H1 (cell line): ENCODE measurements around the gene OCEL1. TPM values are rescaled to one million over a fixed set of nuclear protein-coding genes. Genes with fewer than 3 reads are reported as not detected.
A peak's percentile ranks its signal among the peaks of the same experiment; 100 is the strongest.

Experiments
- ATF2 ChIP-seq: IDR thresholded peaks from 2 replicates; pipeline ENCODE4 v1.6.1; 2012; ENCODE audit warnings: low read length, inconsistent platforms
- CBX5 ChIP-seq: fragments of 300-800, 300-1000 bp; sonication (generic); IDR thresholded peaks from 2 replicates; pipeline ENCODE4 v1.7.1; 2016; ENCODE audit warnings: antibody characterized with exemption, low read length, low read depth
- CHD1 ChIP-seq: IDR thresholded peaks from 2 replicates; pipeline ENCODE4 v1.6.1; 2012; ENCODE audit warnings: low read depth, low read length, improper control_type of control experiment
- CHD2 ChIP-seq: IDR thresholded peaks from 2 replicates; pipeline ENCODE4 v1.6.1; 2012; ENCODE audit warnings: low read length, improper control_type of control experiment
- CTCF ChIP-seq, 3 experiments: IDR thresholded peaks; 1 replicate in 2 of 3; 2 replicates in 1 of 3; pipeline versions ENCODE4 v1.5.1 to v1.6.1; 2011; ENCODE audit warnings: low read length in 3 of 3, mild to moderate bottlenecking in 3 of 3, inconsistent platforms in 2 of 3, low read depth in 1 of 3, moderate library complexity in 1 of 3; ENCODE audit not compliant: insufficient read depth in 1 of 3; ENCODE audit errors: control extremely low read depth in 1 of 3
- EZH2 ChIP-seq: fragments of 200-600 bp; sonication (generic); IDR thresholded peaks from 2 replicates; pipeline ENCODE4 v1.7.1; 2012; ENCODE audit warnings: low read depth, mild to moderate bottlenecking, moderate library complexity, low read length, inconsistent platforms; ENCODE audit not compliant: severe bottlenecking
- KDM1A ChIP-seq: fragments of 200-600, 300-600 bp; sonication (generic); IDR thresholded peaks from 2 replicates; pipeline ENCODE4 v1.7.1; 2016; ENCODE audit warnings: mild to moderate bottlenecking, low read length, borderline replicate concordance
- NANOG ChIP-seq: IDR thresholded peaks from 2 replicates; pipeline ENCODE4 v1.6.1; 2011; ENCODE audit warnings: low read length, low read depth, mild to moderate bottlenecking, inconsistent platforms; ENCODE audit not compliant: insufficient read depth, poor library complexity, severe bottlenecking
- PHF8 ChIP-seq: fragments of 200-600 bp; sonication (generic); conservative IDR thresholded peaks from 2 replicates; pipeline ENCODE4 v1.7.1; 2012; ENCODE audit warnings: low read depth, mild to moderate bottlenecking, inconsistent platforms, low read length, moderate library complexity
- POLR2AphosphoS5 ChIP-seq: IDR thresholded peaks from 2 replicates; pipeline ENCODE4 v1.6.1; 2011; ENCODE audit warnings: low read depth, low read length
- RAD21 ChIP-seq, 2 experiments: IDR thresholded peaks in 1 of 2; conservative IDR thresholded peaks in 1 of 2; 2 replicates each; pipeline ENCODE4 v1.6.1; 2011; ENCODE audit warnings: low read depth in 2 of 2, low read length in 2 of 2, improper control_type of control experiment in 1 of 2, inconsistent platforms in 1 of 2, mild to moderate bottlenecking in 1 of 2, moderate library complexity in 1 of 2
- RFX5 ChIP-seq: IDR thresholded peaks from 2 replicates; pipeline ENCODE4 v1.6.1; 2011; ENCODE audit warnings: low read depth, low read length, improper control_type of control experiment, borderline replicate concordance
- SAP30 ChIP-seq: fragments of 300-600 bp; sonication (generic); IDR thresholded peaks from 2 replicates; pipeline ENCODE4 v1.7.1; 2012; ENCODE audit warnings: low read length, moderate library complexity, mild to moderate bottlenecking, inconsistent platforms; ENCODE audit not compliant: insufficient read depth, insufficient replicate concordance
- SUZ12 ChIP-seq: fragments of 200-600 bp; sonication (generic); IDR thresholded peaks from 2 replicates; pipeline ENCODE4 v1.6.1; 2012; ENCODE audit warnings: mild to moderate bottlenecking, inconsistent platforms, low read length, moderate library complexity, mixed read lengths
- TBP ChIP-seq: IDR thresholded peaks from 2 replicates; pipeline ENCODE4 v1.6.1; 2011; ENCODE audit warnings: low read depth, low read length, improper control_type of control experiment
- TEAD4 ChIP-seq: IDR thresholded peaks from 2 replicates; pipeline ENCODE4 v1.6.1; 2012; ENCODE audit warnings: low read depth, low read length, inconsistent platforms, mixed read lengths
- YY1 ChIP-seq: IDR thresholded peaks from 2 replicates; pipeline ENCODE4 v1.6.1; 2011; ENCODE audit warnings: low read depth, mild to moderate bottlenecking, low read length
- ZNF274 ChIP-seq: IDR thresholded peaks from 2 replicates; pipeline ENCODE4 v1.7.0; 2012; ENCODE audit warnings: low read length, borderline replicate concordance; ENCODE audit errors: extremely low read depth
- polyA plus RNA-seq, 7 experiments: library from polyadenylated mRNA; depleted of rRNA in 3 of 7; stranded (reverse) in 5 of 7; unstranded in 2 of 7; fragments of >200 nt in 5 of 7; fragments of 200-250 nt in 2 of 7; gene quantifications; 1 replicate in 5 of 7; 2 replicates in 1 of 7; 4 replicates in 1 of 7; pipeline versions ENCODE4 v1.2.1 to v1.2.3, GENCODE V29; 2011 to 2013; ENCODE audit warnings: missing spikeins in 2 of 7, mixed read lengths in 2 of 7
- total RNA-seq: library from RNA; stranded (reverse); fragmentation: NEBNext Ultra II Directional; extraction: Animal tissue kit (Norgen Biotek cat#: 25700); gene quantifications from 2 replicates; pipeline ENCODE4 v1.2.1, GENCODE V29; 2021

OCEL1 gene
- total and polyA plus RNA-seq, 2 of the 8 experiments (the other 6 are each of a cell fraction or from before 2014, with no cell fraction given): 13.3 to 32.6 TPM

GRCh38 chr19:17209126-17210036, 16.6 kb upstream of the OCEL1 start (continued):
- no peak for TF ChIP-seq SUZ12
- TF ChIP-seq EZH2: no peak
- TF ChIP-seq CHD1: no peak
- TF ChIP-seq PHF8: no peak
- no peak for TF ChIP-seq ZNF274
- no peak for TF ChIP-seq KDM1A
- no peak; a peak in 1 of 4 replicates for TF ChIP-seq RAD21 (IDR thresholded peaks at IDR 0.05 in 1 of 2, conservative IDR thresholded peaks at IDR 0.05 in 1 of 2; ENCODE audit: low read depth in 2 of 2, low read length in 2 of 2)
- peak; percentile 66 for TF ChIP-seq POLR2AphosphoS5
- no peak for TF ChIP-seq TEAD4
- TF ChIP-seq NANOG: no peak
- TF ChIP-seq RFX5: no peak
- no peak for TF ChIP-seq CHD2
- TF ChIP-seq CTCF (IDR thresholded peaks at IDR 0.05; ENCODE audit: control extremely low read depth in 1 of 3, insufficient read depth in 1 of 3, low read depth in 1 of 3, low read length in 3 of 3): peak in 2 of 3 experiments; percentile 18 to 29; a peak in 2 of 4 replicates
- TF ChIP-seq ATF2: no peak
- TF ChIP-seq YY1: no peak
- peak; percentile 65 for TF ChIP-seq TBP
- TF ChIP-seq CBX5: no peak
- TF ChIP-seq SAP30: no peak
